K562 (cell line): ENCODE measurements around the gene E2F1. TPM values are rescaled to one million over a fixed set of nuclear protein-coding genes. Genes with fewer than 3 reads are reported as not detected.

ENCODE experiments used
- CC2D1A ChIP-seq: fragments of 450-650 bp; IDR thresholded peaks from 2 replicates; pipeline ENCODE4 v1.6.1; 2017; ENCODE audit warnings: mild to moderate bottlenecking
- CXXC5 ChIP-seq: fragments of 250-450 bp; sonication (Bioruptor Pico); IDR thresholded peaks from 2 replicates; pipeline ENCODE4 v1.8.0; 2022; ENCODE audit warnings: inconsistent platforms, mild to moderate bottlenecking, moderate library complexity
- MTA3 ChIP-seq: fragments of 450-650 bp; formaldehyde crosslinking; IDR thresholded peaks from 2 replicates; pipeline ENCODE4 v1.6.1; 2017; ENCODE audit warnings: mild to moderate bottlenecking, borderline replicate concordance
- NCOA1 ChIP-seq: fragments of 450-650 bp; IDR thresholded peaks from 2 replicates; pipeline ENCODE4 v1.6.1; 2016; ENCODE audit warnings: low read depth
- NCOR1 ChIP-seq: fragments of 450-650 bp; IDR thresholded peaks from 2 replicates; pipeline ENCODE4 v1.6.1; 2016; ENCODE audit warnings: mild to moderate bottlenecking, moderate library complexity
- NR2C1 ChIP-seq, 2 experiments: fragments of 450-650 bp; IDR thresholded peaks; 2 replicates each; pipeline ENCODE4 v1.6.1; 2017; ENCODE audit warnings: mild to moderate bottlenecking in 2 of 2, antibody characterized with exemption in 1 of 2, inconsistent platforms in 1 of 2, missing compliant biosample characterization in 1 of 2, missing genetic modification characterization in 1 of 2
- NR3C1 ChIP-seq: sonication (generic); formaldehyde crosslinking; IDR thresholded peaks from 2 replicates; pipeline ENCODE4 v1.8.1; 2022; ENCODE audit warnings: missing genetic modification reagents
- RBM34 ChIP-seq: fragments of 200-400 bp; formaldehyde crosslinking; IDR thresholded peaks from 2 replicates; pipeline ENCODE4 v1.6.1; 2018; ENCODE audit warnings: low read length, borderline replicate concordance; ENCODE audit not compliant: insufficient read depth
- SAFB2 ChIP-seq: fragments of 200-400 bp; formaldehyde crosslinking; IDR thresholded peaks from 2 replicates; pipeline ENCODE4 v1.6.1; 2018; ENCODE audit warnings: borderline replicate concordance, low read length, low read depth, moderate library complexity; ENCODE audit not compliant: severe bottlenecking
- SIN3B ChIP-seq: fragments of 450-650 bp; IDR thresholded peaks from 2 replicates; pipeline ENCODE4 v1.6.1; 2017; ENCODE audit warnings: low read depth, mild to moderate bottlenecking, moderate library complexity
- STAG1 ChIP-seq: sonication (generic); formaldehyde crosslinking; IDR thresholded peaks from 2 replicates; pipeline ENCODE4 v1.5.0; 2020; ENCODE audit warnings: missing genetic modification reagents, borderline replicate concordance
- TFAM ChIP-seq: fragments of 250-450 bp; sonication (Bioruptor Pico); conservative IDR thresholded peaks from 2 replicates; pipeline ENCODE4 v1.5.0; 2021; ENCODE audit warnings: mild to moderate bottlenecking, moderate library complexity
- TSC22D4 ChIP-seq: fragments of 450-650 bp; IDR thresholded peaks from 2 replicates; pipeline ENCODE4 v1.6.1; 2016; ENCODE audit warnings: missing genetic modification characterization, missing biosample characterization, control low read depth
- ZNF24 ChIP-seq: fragments of 450-650 bp; IDR thresholded peaks from 2 replicates; pipeline ENCODE4 v1.6.1; 2016
- ZNF589 ChIP-seq: fragments of 200-800 bp; sonication (Bioruptor generic); IDR thresholded peaks from 2 replicates; pipeline ENCODE4 v1.6.1; 2016; ENCODE audit warnings: low read depth, missing genetic modification characterization, missing compliant biosample characterization
- ZSCAN29 ChIP-seq: fragments of 450-650 bp; IDR thresholded peaks from 2 replicates; pipeline ENCODE4 v1.6.1; 2017
- polyA plus RNA-seq, 8 experiments: library from polyadenylated mRNA; depleted of rRNA in 4 of 8; stranded (reverse) in 5 of 8; unstranded in 3 of 8; fragments of >200 nt; fragmentation: Nextera tagmentation in 2 of 8; fragmentation: Illumina TruSeq in 1 of 8; extraction: Ambion mirVana in 2 of 8; extraction: Trizol in 1 of 8; gene quantifications; 2 replicates each; pipeline versions ENCODE4 v1.2.1 to v1.2.3, GENCODE V29; 2011 to 2014; ENCODE audit warnings: inconsistent platforms in 1 of 8, missing spikeins in 1 of 8
- total RNA-seq, 7 experiments: library from RNA; depleted of rRNA in 6 of 7; stranded (reverse); fragments of >200 nt in 6 of 7; fragmentation: Illumina TruSeq in 2 of 7; extraction: Trizol in 2 of 7; gene quantifications; 2 replicates each; pipeline versions ENCODE4 v1.2.1 to v1.2.3, GENCODE V29; 2011 to 2021; ENCODE audit warnings: low replicate concordance in 1 of 7
- TF ChIP-seq, protein P1 (sequence below): fragments of 250-450 bp; sonication (Bioruptor Pico); IDR thresholded peaks from 2 replicates; pipeline ENCODE4 v1.9.0; 2021; ENCODE audit warnings: mild to moderate bottlenecking
- TF ChIP-seq, protein P2 (sequence below): IDR thresholded peaks from 2 replicates; pipeline ENCODE4 v1.6.1; 2012; ENCODE audit warnings: low read depth, low read length, improper control_type of control experiment, borderline replicate concordance
- TF ChIP-seq, protein P3 (sequence below): fragments of 250-450 bp; sonication (Bioruptor Pico); IDR thresholded peaks from 2 replicates; pipeline ENCODE4 v1.8.0; 2022; ENCODE audit warnings: moderate library complexity, mild to moderate bottlenecking, inconsistent platforms
- TF ChIP-seq, protein P4 (sequence below): fragments of 450-650 bp; IDR thresholded peaks from 2 replicates; pipeline ENCODE4 v1.6.1; 2016; ENCODE audit warnings: antibody characterized with exemption
- TF ChIP-seq, protein P5 (sequence below): fragments of 450-650 bp; IDR thresholded peaks from 2 replicates; pipeline ENCODE4 v1.6.1; 2017; ENCODE audit warnings: antibody characterized with exemption
- TF ChIP-seq, protein P6 (sequence below): sonication (generic); formaldehyde crosslinking; IDR thresholded peaks from 2 replicates; pipeline ENCODE4 v1.8.1; 2023; ENCODE audit warnings: mild to moderate bottlenecking, missing genetic modification reagents

The E2F1 gene
- total and polyA plus RNA-seq, 9 of the 15 experiments (the other 6 are each of a cell fraction or from before 2014, with no cell fraction given) = 0.14 to 30.6 (median 13.1) TPM

DNA sequence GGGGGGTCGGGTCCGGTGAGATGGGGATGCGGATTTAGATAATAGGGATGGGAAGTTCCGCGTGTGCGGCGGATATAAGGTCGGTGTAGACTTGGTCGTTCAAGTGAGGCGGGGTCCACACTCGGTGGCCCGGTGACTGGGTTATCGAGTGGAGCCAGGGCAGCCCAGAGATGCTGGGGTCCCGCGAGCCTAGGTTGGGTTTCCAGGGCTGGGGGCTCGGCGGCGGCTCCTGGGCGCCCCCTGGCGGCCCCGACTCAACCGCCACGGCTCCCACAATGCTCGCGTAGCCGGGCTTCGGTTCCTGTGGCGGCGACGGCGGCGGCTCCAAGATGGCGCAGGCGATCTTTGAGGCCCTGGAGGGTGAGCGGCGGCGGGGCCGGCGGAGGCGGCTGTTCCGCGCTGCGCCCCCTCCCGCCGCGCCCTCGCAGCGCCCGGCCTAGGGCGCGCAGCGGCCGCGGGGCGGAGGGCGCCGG is 45.5 kb upstream of the E2F1 start, which contains the start of gene ZNF341 (continued):
- no peak for TF ChIP-seq NCOA1
- no peak for TF ChIP-seq NCOR1
- TF ChIP-seq, protein P1, sequence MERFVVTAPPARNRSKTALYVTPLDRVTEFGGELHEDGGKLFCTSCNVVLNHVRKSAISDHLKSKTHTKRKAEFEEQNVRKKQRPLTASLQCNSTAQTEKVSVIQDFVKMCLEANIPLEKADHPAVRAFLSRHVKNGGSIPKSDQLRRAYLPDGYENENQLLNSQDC (CRISPR knock-in tag) = peak; percentile 29; the same call in 1 of the 2 replicates
- TF ChIP-seq NR3C1 = no peak
- TF ChIP-seq, protein P2, sequence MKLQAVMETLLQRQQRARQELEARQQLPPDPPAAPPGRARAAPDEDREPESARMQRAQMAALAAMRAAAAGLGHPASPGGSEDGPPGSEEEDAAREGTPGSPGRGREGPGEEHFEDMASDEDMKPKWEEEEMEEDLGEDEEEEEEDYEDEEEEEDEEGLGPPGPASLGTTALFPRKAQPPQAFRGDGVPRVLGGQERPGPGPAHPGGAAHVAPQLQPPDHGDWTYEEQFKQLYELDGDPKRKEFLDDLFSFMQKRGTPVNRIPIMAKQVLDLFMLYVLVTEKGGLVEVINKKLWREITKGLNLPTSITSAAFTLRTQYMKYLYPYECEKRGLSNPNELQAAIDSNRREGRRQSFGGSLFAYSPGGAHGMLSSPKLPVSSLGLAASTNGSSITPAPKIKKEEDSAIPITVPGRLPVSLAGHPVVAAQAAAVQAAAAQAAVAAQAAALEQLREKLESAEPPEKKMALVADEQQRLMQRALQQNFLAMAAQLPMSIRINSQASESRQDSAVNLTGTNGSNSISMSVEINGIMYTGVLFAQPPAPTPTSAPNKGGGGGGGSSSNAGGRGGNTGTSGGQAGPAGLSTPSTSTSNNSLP = no peak
- TF ChIP-seq ZSCAN29 = peak; percentile 72; the same call in 1 of the 2 replicates
- TF ChIP-seq ZNF589 (CRISPR knock-in tag) = peak; percentile 27; the same call in 1 of the 2 replicates
- TF ChIP-seq CC2D1A = peak; percentile 63; the same call in 1 of the 2 replicates
- TF ChIP-seq, protein P3, sequence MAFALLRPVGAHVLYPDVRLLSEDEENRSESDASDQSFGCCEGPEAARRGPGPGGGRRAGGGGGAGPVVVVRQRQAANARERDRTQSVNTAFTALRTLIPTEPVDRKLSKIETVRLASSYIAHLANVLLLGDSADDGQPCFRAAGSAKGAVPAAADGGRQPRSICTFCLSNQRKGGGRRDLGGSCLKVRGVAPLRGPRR (CRISPR knock-in tag) = no peak
- TF ChIP-seq SAFB2 = no peak
- TF ChIP-seq, protein P4, sequence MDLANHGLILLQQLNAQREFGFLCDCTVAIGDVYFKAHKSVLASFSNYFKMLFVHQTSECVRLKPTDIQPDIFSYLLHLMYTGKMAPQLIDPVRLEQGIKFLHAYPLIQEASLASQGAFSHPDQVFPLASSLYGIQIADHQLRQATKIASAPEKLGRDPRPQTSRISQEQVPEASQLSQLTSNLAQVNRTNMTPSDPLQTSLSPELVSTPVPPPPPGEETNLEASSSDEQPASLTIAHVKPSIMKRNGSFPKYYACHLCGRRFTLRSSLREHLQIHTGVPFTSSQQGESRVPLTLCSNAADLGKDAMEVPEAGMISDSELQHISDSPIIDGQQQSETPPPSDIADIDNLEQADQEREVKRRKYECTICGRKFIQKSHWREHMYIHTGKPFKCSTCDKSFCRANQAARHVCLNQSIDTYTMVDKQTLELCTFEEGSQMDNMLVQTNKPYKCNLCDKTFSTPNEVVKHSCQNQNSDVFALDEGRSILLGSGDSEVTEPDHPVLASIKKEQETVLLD = 0 out of 2 replicates have a peak, but pooled peaks have one; percentile 42
- TF ChIP-seq NR2C1 (IDR thresholded peaks at IDR 0.05) = no peak
- no peak for TF ChIP-seq NR2C1 (tag; IDR thresholded peaks at IDR 0.05)
- no peak for TF ChIP-seq TSC22D4 (tag)
- TF ChIP-seq TFAM (CRISPR knock-in tag) = no peak
- TF ChIP-seq, protein P5, sequence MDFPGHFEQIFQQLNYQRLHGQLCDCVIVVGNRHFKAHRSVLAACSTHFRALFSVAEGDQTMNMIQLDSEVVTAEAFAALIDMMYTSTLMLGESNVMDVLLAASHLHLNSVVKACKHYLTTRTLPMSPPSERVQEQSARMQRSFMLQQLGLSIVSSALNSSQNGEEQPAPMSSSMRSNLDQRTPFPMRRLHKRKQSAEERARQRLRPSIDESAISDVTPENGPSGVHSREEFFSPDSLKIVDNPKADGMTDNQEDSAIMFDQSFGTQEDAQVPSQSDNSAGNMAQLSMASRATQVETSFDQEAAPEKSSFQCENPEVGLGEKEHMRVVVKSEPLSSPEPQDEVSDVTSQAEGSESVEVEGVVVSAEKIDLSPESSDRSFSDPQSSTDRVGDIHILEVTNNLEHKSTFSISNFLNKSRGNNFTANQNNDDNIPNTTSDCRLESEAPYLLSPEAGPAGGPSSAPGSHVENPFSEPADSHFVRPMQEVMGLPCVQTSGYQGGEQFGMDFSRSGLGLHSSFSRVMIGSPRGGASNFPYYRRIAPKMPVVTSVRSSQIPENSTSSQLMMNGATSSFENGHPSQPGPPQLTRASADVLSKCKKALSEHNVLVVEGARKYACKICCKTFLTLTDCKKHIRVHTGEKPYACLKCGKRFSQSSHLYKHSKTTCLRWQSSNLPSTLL = 0 out of 2 replicates have a peak, but pooled peaks have one; percentile 11
- 0 out of 2 replicates have a peak, but pooled peaks have one; percentile 6 for TF ChIP-seq MTA3
- TF ChIP-seq CXXC5 = peak; percentile 97
- TF ChIP-seq SIN3B = peak; percentile 51; the same call in 1 of the 2 replicates
- no peak for TF ChIP-seq STAG1 (CRISPR knock-in tag)
- TF ChIP-seq RBM34 = no peak
- TF ChIP-seq, protein P6, sequence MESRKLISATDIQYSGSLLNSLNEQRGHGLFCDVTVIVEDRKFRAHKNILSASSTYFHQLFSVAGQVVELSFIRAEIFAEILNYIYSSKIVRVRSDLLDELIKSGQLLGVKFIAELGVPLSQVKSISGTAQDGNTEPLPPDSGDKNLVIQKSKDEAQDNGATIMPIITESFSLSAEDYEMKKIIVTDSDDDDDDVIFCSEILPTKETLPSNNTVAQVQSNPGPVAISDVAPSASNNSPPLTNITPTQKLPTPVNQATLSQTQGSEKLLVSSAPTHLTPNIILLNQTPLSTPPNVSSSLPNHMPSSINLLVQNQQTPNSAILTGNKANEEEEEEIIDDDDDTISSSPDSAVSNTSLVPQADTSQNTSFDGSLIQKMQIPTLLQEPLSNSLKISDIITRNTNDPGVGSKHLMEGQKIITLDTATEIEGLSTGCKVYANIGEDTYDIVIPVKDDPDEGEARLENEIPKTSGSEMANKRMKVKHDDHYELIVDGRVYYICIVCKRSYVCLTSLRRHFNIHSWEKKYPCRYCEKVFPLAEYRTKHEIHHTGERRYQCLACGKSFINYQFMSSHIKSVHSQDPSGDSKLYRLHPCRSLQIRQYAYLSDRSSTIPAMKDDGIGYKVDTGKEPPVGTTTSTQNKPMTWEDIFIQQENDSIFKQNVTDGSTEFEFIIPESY (CRISPR knock-in tag) = peak; percentile 62
- TF ChIP-seq ZNF24 = peak; percentile 19; the same call in 1 of the 2 replicates
